SK-N-SH (cell line): Measurements from ENCODE around the gene PSIP1. TPM values are rescaled to one million over a fixed set of nuclear protein-coding genes. Genes with fewer than 3 reads are reported as not detected.

Source experiments
- CTCF ChIA-PET: fragments of 300-600, 350-600 bp; formaldehyde crosslinking; extraction: SDS; loops from one replicate; lab custom pipeline; 2021; lab: Yijun Ruan, JAX
- POLR2A ChIA-PET: fragments of 350-600 bp; sonication (Branson Sonifier 250); formaldehyde crosslinking; extraction: SDS; loops from one replicate; lab custom pipeline; 2020; ENCODE audit warnings: antibody characterized with exemption, inconsistent platforms; lab: Yijun Ruan, JAX
- DNase-seq: peaks from one replicate; pipeline ENCODE4 v3.0.0; 2012
- H2AFZ ChIP-seq: fragments of 200-600 bp; sonication (generic); 2 replicates; pipeline ENCODE4 v1.8.1; 2016; ENCODE audit warnings: antibody characterized with exemption, mild to moderate bottlenecking, low read depth
- H3F3A ChIP-seq: fragments of 200-600 bp; sonication (generic); replicated peaks from 2 replicates; pipeline ENCODE3; 2016; ENCODE audit warnings: antibody characterized with exemption, mild to moderate bottlenecking; ENCODE audit not compliant: insufficient read depth
- H3K27ac ChIP-seq, 2 experiments: fragments of 200-500 bp in 1 of 2; fragments of 200-600 bp in 1 of 2; sonication (Bioruptor generic) in 1 of 2; sonication (generic), shearing (Covaris generic) in 1 of 2; 2 replicates each; pipeline versions ENCODE4 v1.5.1 to v1.6.1; 2014 to 2016; ENCODE audit warnings: low read depth in 2 of 2, inconsistent platforms in 1 of 2, low read length in 1 of 2, mild to moderate bottlenecking in 1 of 2, mixed read lengths in 1 of 2
- H3K27me3 ChIP-seq: fragments of 200-600 bp; sonication (generic), shearing (Covaris generic); 2 replicates; pipeline ENCODE4 v1.6.1; 2016; ENCODE audit warnings: mixed run types; ENCODE audit not compliant: insufficient read depth
- H3K36me3 ChIP-seq, 2 experiments: fragments of 200-500 bp in 1 of 2; fragments of 200-600 bp in 1 of 2; sonication (Bioruptor generic) in 1 of 2; sonication (generic) in 1 of 2; replicated peaks in 1 of 2; 2 replicates each; pipeline versions ENCODE3 to v1.5.1; 2014 to 2016; ENCODE audit warnings: low read length in 1 of 2, mild to moderate bottlenecking in 1 of 2; ENCODE audit not compliant: insufficient read depth in 2 of 2, control insufficient read depth in 1 of 2
- H3K4me1 ChIP-seq, 2 experiments: fragments of 200-500 bp in 1 of 2; fragments of 200-600 bp in 1 of 2; sonication (Bioruptor generic) in 1 of 2; sonication (generic), shearing (Covaris generic) in 1 of 2; 2 replicates each; pipeline versions ENCODE4 v1.5.1 to v1.6.1; 2014 to 2016; ENCODE audit warnings: low read depth in 1 of 2, low read length in 1 of 2, mixed run types in 1 of 2; ENCODE audit not compliant: insufficient read depth in 2 of 2, control insufficient read depth in 1 of 2
- H3K4me2 ChIP-seq: fragments of 200-600 bp; sonication (generic), shearing (Covaris generic); 2 replicates; pipeline ENCODE4 v1.6.1; 2017; ENCODE audit warnings: mixed run types
- H3K4me3 ChIP-seq, 2 experiments: fragments of 200-500 bp in 1 of 2; fragments of 200-600 bp in 1 of 2; sonication (Bioruptor generic) in 1 of 2; sonication (generic), shearing (Covaris generic) in 1 of 2; 2 replicates each; pipeline versions ENCODE4 v1.5.1 to v1.8.1; 2014 to 2016; ENCODE audit warnings: low read depth in 2 of 2, inconsistent platforms in 1 of 2, low read length in 1 of 2, mild to moderate bottlenecking in 1 of 2, mixed read lengths in 1 of 2, moderate library complexity in 1 of 2
- H3K79me2 ChIP-seq: fragments of 200-600 bp; sonication (generic); 2 replicates; pipeline ENCODE4 v1.8.1; 2017; ENCODE audit warnings: mild to moderate bottlenecking; ENCODE audit not compliant: insufficient read depth
- H3K9ac ChIP-seq: fragments of 200-600 bp; sonication (generic); 2 replicates; pipeline ENCODE4 v1.6.1; 2017; ENCODE audit warnings: mixed run types
- H3K9me2 ChIP-seq: fragments of 200-600 bp; sonication (generic); 2 replicates; pipeline ENCODE4 v1.6.1; 2017; ENCODE audit warnings: mixed run types
- H3K9me3 ChIP-seq: fragments of 200-600 bp; sonication (generic); 2 replicates; pipeline ENCODE4 v1.6.1; 2017; ENCODE audit warnings: mixed run types, mild to moderate bottlenecking, moderate library complexity
- H4K20me1 ChIP-seq: fragments of 200-600 bp; sonication (generic); 2 replicates; pipeline ENCODE4 v1.6.1; 2017; ENCODE audit warnings: mild to moderate bottlenecking, mixed run types; ENCODE audit not compliant: insufficient read depth
- CHD2 ChIP-seq: fragments of 150-350 bp; IDR thresholded peaks from 2 replicates; pipeline ENCODE4 v1.6.1; 2018; ENCODE audit warnings: low read length; ENCODE audit not compliant: partially characterized antibody
- ELF1 ChIP-seq: IDR thresholded peaks from 2 replicates; pipeline ENCODE4 v1.4.0; 2012
- FOXJ3 ChIP-seq: sonication (generic); formaldehyde crosslinking; IDR thresholded peaks from 2 replicates; pipeline ENCODE4 v1.5.1; 2020; ENCODE audit warnings: mild to moderate bottlenecking, missing genetic modification reagents
- FOXM1 ChIP-seq: IDR thresholded peaks from 2 replicates; pipeline ENCODE4 v1.4.0; 2012; ENCODE audit warnings: low read depth, mild to moderate bottlenecking
- GABPA ChIP-seq: IDR thresholded peaks from 2 replicates; pipeline ENCODE4 v1.4.0; 2012; ENCODE audit warnings: low read depth, mild to moderate bottlenecking
- GATA2 ChIP-seq: sonication (generic); formaldehyde crosslinking; IDR thresholded peaks from 2 replicates; pipeline ENCODE4 v1.5.0; 2020; ENCODE audit warnings: mild to moderate bottlenecking, missing genetic modification reagents
- MEF2A ChIP-seq: IDR thresholded peaks from 2 replicates; pipeline ENCODE4 v1.4.0; 2012; ENCODE audit warnings: low read depth, borderline replicate concordance
- NFIC ChIP-seq: IDR thresholded peaks from 2 replicates; pipeline ENCODE4 v1.4.0; 2012; ENCODE audit warnings: borderline replicate concordance
- NRF1 ChIP-seq: IDR thresholded peaks from 2 replicates; pipeline ENCODE4 v1.6.1; 2012; ENCODE audit warnings: low read depth, mild to moderate bottlenecking, low read length
- POLR2AphosphoS5 ChIP-seq: IDR thresholded peaks from 2 replicates; pipeline ENCODE4 v1.6.1; 2012; ENCODE audit warnings: low read depth, low read length
- RCOR1 ChIP-seq: fragments of 150-350 bp; IDR thresholded peaks from 2 replicates; pipeline ENCODE4 v1.6.1; 2017; ENCODE audit warnings: antibody characterized with exemption, low read length
- RFX5 ChIP-seq: IDR thresholded peaks from 2 replicates; pipeline ENCODE4 v1.6.1; 2012; ENCODE audit warnings: mild to moderate bottlenecking, improper control_type of control experiment, low read length
- SMC3 ChIP-seq: IDR thresholded peaks from 2 replicates; pipeline ENCODE4 v1.6.1; 2012; ENCODE audit warnings: low read depth, low read length, improper control_type of control experiment
- TEAD4 ChIP-seq: IDR thresholded peaks from 2 replicates; pipeline ENCODE4 v1.4.0; 2012; ENCODE audit warnings: mild to moderate bottlenecking, borderline replicate concordance; ENCODE audit not compliant: insufficient read depth
- YY1 ChIP-seq: IDR thresholded peaks from 2 replicates; pipeline ENCODE4 v1.4.0; 2012; ENCODE audit warnings: low read depth, mild to moderate bottlenecking
- WGBS: methylation state at CpG from one replicate; pipeline ENCODE4 v1.1.6; 2017; ENCODE audit warnings: low lambda C conversion rate; 5-methylcytosine and 5-hydroxymethylcytosine counted together
- polyA plus RNA-seq, 3 experiments: library from polyadenylated mRNA; depleted of rRNA; stranded (reverse); fragments of >200 nt; gene quantifications; 2 replicates each; pipeline ENCODE4 v1.2.3, GENCODE V29; 2012
- TF ChIP-seq, protein P1 (sequence below): IDR thresholded peaks from 2 replicates; pipeline ENCODE4 v1.4.0; 2012; ENCODE audit warnings: low read depth, borderline replicate concordance
- TF ChIP-seq, protein P2 (sequence below): fragments of 200-600 bp; sonication (generic); IDR thresholded peaks from 2 replicates; pipeline ENCODE4 v1.6.1; 2017; ENCODE audit warnings: antibody characterized with exemption, mild to moderate bottlenecking, moderate library complexity
- TF ChIP-seq, protein P3 (sequence below): fragments of 150-350 bp; IDR thresholded peaks from 2 replicates; pipeline ENCODE4 v1.6.1; 2016; ENCODE audit warnings: mild to moderate bottlenecking, low read depth, low read length
- TF ChIP-seq, protein P4 (sequence below): IDR thresholded peaks from 2 replicates; pipeline ENCODE4 v1.4.0; 2012; ENCODE audit warnings: low read depth, borderline replicate concordance

PSIP1 gene
- polyA plus RNA-seq, 1 of the 3 experiments (the other 2 are of a cell fraction): 21.0 TPM

DNA sequence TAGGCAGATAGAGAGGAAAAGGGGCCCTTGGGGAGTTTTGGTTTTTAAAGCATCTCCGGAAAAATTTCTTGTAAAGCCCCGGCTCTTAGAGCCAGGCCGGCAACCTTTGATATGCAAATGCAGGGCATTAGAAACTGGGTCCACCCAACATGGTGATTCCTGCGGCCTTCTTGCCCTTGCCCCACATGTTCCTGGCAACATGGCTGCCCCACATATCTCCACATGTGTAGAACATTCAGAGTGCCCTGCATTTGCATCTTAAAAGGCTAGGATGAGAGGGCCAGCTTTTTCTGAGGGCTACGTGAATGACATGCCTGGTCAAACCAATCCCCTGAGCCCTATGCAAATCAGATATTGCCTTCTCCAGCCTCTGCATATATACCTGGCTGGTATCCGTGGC is 93.1 kb downstream of the PSIP1 start:
- ChIA-PET CTCF (interaction anchor here (1.7 kb wide), 1 partner anchor 140 kb away, joined by 4 read pairs; no protein-coding TSS in a partner anchor), POLR2A (no interaction called here)
- Histone ChIP-seq H3K4me3 (no peak overlapping the region), H3K9ac (no peak overlapping the region), H3K4me1 (peaks cover 0 to 4% of the 10 kb centered on the region in 2 experiments; a peak in 2 of 4 replicates), H3K79me2 (no peaks in the 10 kb centered on the region), H3F3A (no peaks in the 10 kb centered on the region), H3K9me2 (no peaks in the 10 kb centered on the region), H3K27ac (no peak overlapping the region), H3K9me3 (no peaks in the 10 kb centered on the region), H3K27me3 (no peaks in the 10 kb centered on the region), H3K4me2 (no peak overlapping the region), H2AFZ (no peak overlapping the region), H3K36me3 (no peaks in the 10 kb centered on the region), H4K20me1 (no peaks in the 10 kb centered on the region)
- WGBS: 82% methylated on average over 6 of the region's 6 CpGs
- DNase-seq: no peak
- TF ChIP-seq GATA2 (CRISPR knock-in tag) (no peak), MEF2A (no peak), TEAD4 (no peak), CHD2 (no peak), YY1 (no peak), POLR2AphosphoS5 (no peak), GABPA (no peak), RCOR1 (no peak), RFX5 (no peak), ELF1 (no peak), SMC3 (no peak), NRF1 (no peak), FOXJ3 (CRISPR knock-in tag) (no peak), NFIC (no peak), FOXM1 (no peak)
- TF ChIP-seq, protein P1, sequence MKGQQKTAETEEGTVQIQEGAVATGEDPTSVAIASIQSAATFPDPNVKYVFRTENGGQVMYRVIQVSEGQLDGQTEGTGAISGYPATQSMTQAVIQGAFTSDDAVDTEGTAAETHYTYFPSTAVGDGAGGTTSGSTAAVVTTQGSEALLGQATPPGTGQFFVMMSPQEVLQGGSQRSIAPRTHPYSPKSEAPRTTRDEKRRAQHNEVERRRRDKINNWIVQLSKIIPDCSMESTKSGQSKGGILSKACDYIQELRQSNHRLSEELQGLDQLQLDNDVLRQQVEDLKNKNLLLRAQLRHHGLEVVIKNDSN: no peak
- TF ChIP-seq, protein P2, sequence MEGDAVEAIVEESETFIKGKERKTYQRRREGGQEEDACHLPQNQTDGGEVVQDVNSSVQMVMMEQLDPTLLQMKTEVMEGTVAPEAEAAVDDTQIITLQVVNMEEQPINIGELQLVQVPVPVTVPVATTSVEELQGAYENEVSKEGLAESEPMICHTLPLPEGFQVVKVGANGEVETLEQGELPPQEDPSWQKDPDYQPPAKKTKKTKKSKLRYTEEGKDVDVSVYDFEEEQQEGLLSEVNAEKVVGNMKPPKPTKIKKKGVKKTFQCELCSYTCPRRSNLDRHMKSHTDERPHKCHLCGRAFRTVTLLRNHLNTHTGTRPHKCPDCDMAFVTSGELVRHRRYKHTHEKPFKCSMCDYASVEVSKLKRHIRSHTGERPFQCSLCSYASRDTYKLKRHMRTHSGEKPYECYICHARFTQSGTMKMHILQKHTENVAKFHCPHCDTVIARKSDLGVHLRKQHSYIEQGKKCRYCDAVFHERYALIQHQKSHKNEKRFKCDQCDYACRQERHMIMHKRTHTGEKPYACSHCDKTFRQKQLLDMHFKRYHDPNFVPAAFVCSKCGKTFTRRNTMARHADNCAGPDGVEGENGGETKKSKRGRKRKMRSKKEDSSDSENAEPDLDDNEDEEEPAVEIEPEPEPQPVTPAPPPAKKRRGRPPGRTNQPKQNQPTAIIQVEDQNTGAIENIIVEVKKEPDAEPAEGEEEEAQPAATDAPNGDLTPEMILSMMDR: no peak
- TF ChIP-seq, protein P3, sequence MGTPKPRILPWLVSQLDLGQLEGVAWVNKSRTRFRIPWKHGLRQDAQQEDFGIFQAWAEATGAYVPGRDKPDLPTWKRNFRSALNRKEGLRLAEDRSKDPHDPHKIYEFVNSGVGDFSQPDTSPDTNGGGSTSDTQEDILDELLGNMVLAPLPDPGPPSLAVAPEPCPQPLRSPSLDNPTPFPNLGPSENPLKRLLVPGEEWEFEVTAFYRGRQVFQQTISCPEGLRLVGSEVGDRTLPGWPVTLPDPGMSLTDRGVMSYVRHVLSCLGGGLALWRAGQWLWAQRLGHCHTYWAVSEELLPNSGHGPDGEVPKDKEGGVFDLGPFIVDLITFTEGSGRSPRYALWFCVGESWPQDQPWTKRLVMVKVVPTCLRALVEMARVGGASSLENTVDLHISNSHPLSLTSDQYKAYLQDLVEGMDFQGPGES: no peak
- TF ChIP-seq, protein P4, sequence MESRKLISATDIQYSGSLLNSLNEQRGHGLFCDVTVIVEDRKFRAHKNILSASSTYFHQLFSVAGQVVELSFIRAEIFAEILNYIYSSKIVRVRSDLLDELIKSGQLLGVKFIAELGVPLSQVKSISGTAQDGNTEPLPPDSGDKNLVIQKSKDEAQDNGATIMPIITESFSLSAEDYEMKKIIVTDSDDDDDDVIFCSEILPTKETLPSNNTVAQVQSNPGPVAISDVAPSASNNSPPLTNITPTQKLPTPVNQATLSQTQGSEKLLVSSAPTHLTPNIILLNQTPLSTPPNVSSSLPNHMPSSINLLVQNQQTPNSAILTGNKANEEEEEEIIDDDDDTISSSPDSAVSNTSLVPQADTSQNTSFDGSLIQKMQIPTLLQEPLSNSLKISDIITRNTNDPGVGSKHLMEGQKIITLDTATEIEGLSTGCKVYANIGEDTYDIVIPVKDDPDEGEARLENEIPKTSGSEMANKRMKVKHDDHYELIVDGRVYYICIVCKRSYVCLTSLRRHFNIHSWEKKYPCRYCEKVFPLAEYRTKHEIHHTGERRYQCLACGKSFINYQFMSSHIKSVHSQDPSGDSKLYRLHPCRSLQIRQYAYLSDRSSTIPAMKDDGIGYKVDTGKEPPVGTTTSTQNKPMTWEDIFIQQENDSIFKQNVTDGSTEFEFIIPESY: no peak
